ENCODE data around the gene E2F4. TPM values are rescaled to one million over a fixed set of nuclear protein-coding genes. Genes with fewer than 3 reads are reported as not detected.
A peak's percentile ranks its signal among the peaks of the same experiment; 100 is the strongest.

The E2F4 gene
- total RNA-seq, 1 donor from 2014 or later, result 43.4 TPM

DNA sequence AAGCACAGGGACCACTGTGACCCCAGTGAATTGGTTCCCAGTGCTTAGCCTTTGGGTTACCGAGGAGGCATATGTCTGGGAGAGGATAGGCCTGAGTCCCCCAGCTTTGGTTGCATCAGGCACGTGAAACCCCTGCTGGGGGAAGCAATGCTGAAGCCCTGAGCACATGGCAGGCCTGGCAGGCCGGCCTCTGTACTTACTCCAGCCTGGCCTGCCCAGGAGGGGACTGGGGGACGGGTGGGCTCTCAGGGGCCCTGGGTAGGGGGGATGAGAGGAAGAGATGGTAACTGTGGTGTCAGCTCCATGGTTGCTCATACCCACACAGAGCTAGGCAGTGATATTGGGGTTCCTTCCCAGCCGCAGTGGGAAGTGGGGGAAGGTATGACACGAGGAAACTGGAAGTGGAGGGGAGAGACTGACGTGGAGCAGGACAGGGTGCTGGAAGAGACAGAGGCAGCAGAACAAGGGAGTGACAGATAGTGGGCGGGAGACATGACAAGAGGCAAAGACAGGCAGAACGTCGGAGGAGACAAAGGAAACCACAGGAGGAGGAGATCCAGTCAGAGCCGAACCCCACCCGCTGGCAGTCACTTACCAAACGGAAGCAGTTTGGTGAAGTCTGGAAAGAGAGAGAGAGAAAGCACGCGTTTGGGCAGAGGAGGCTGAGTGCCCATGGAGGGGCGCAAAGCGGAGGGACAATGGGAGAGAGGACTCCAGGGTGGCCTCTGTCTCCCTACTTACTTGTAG lies 44.0 kb downstream of the E2F4 start:
- H3K27ac Mint-ChIP-seq (ENCODE audit: unreplicated experiment), result peak overlapping the region; percentile 54
- no peak overlapping the region for H3K4me3 Mint-ChIP-seq (ENCODE audit: unreplicated experiment)
- TF ChIP-seq, protein P1, sequence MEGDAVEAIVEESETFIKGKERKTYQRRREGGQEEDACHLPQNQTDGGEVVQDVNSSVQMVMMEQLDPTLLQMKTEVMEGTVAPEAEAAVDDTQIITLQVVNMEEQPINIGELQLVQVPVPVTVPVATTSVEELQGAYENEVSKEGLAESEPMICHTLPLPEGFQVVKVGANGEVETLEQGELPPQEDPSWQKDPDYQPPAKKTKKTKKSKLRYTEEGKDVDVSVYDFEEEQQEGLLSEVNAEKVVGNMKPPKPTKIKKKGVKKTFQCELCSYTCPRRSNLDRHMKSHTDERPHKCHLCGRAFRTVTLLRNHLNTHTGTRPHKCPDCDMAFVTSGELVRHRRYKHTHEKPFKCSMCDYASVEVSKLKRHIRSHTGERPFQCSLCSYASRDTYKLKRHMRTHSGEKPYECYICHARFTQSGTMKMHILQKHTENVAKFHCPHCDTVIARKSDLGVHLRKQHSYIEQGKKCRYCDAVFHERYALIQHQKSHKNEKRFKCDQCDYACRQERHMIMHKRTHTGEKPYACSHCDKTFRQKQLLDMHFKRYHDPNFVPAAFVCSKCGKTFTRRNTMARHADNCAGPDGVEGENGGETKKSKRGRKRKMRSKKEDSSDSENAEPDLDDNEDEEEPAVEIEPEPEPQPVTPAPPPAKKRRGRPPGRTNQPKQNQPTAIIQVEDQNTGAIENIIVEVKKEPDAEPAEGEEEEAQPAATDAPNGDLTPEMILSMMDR (IDR thresholded peaks at IDR 0.05), result no peak
- H3K27me3 Mint-ChIP-seq (ENCODE audit: unreplicated experiment), result no peaks in the 10 kb centered on the region
- H3K9me3 Mint-ChIP-seq (ENCODE audit: unreplicated experiment), result no peaks in the 10 kb centered on the region
- DNase-seq (ENCODE audit: extremely low spot score, unreplicated experiment), result no peak
- H3K4me1 Mint-ChIP-seq (ENCODE audit: unreplicated experiment), result peaks cover 12% of the 10 kb centered on the region
- peaks cover 29% of the 10 kb centered on the region for H3K36me3 Mint-ChIP-seq (ENCODE audit: unreplicated experiment)

- H3K4me1 Mint-ChIP-seq (ENCODE audit: unreplicated experiment), result peaks cover 20% of the 10 kb centered on the region
- no peaks in the 10 kb centered on the region for H3K9me3 Mint-ChIP-seq (ENCODE audit: unreplicated experiment)
- TF ChIP-seq, protein P1 (IDR thresholded peaks at IDR 0.05), result no peak
- no peak for DNase-seq (ENCODE audit: extremely low spot score, unreplicated experiment)
- no peak overlapping the region for H3K4me3 Mint-ChIP-seq (ENCODE audit: unreplicated experiment)
- no peaks in the 10 kb centered on the region for H3K27me3 Mint-ChIP-seq (ENCODE audit: unreplicated experiment)
- peak overlapping the region; percentile 54 for H3K27ac Mint-ChIP-seq (ENCODE audit: unreplicated experiment)
- H3K36me3 Mint-ChIP-seq (ENCODE audit: unreplicated experiment), result peaks cover 29% of the 10 kb centered on the region
Observed at GRCh38 chr16:67236563-67237395, 44.8 kb downstream of the E2F4 start.

DNA sequence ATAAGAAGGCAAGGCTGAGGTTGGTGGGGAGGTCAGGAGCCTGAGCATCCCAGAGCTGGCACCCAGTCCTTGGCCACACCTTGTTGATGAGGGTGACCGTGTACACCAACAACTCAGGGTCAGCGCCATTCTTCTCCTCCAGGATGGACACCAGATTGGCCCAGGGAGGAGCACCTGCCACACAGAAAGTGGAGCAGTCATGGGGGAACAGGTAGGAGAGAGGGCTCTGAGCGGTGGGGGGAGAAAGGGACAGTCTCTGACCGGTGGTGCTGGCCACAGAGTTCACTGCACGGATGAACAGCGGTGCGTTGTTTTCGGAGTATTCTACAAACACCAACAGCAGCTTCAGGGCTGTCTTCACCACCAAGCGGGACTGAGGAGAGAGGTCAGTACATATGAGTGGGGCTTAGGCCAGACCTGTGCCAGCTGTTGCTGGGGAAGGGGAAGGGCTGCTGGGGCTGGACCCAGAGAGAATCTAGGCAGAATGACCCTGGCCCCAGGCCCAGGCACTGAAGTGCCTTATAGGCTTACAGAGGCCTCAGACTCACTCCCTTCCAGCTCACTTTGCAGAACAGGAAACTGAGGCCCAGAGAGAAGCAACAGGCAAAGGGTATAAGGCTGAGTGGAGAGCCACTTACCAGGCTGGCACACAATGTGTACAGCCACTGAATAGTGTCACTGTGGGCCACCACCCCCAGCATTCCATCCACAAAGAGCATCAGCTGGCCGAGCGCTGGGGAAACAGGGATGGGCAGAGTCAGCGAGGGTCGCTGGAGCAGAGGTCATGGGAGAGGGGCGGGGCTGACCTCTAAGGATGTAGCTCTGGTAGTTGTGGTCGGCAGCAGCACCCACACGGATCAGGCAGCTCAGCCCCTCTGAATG lies 45.7 kb downstream of the E2F4 start:
- Mint-ChIP-seq H3K4me3 (ENCODE audit: unreplicated experiment) (no peak overlapping the region), H3K27me3 (ENCODE audit: unreplicated experiment) (no peaks in the 10 kb centered on the region), H3K4me1 (ENCODE audit: unreplicated experiment) (peaks cover 27% of the 10 kb centered on the region), H3K9me3 (ENCODE audit: unreplicated experiment) (no peaks in the 10 kb centered on the region), H3K27ac (ENCODE audit: unreplicated experiment) (no peak overlapping the region), H3K36me3 (ENCODE audit: unreplicated experiment) (peaks cover 29% of the 10 kb centered on the region)
- TF ChIP-seq, protein P1 (IDR thresholded peaks at IDR 0.05), result no peak
- no peak for DNase-seq (ENCODE audit: extremely low spot score, unreplicated experiment)

- H3K27ac Mint-ChIP-seq (ENCODE audit: unreplicated experiment), result no peak overlapping the region
- H3K27me3 Mint-ChIP-seq (ENCODE audit: unreplicated experiment), result no peaks in the 10 kb centered on the region
- no peaks in the 10 kb centered on the region for H3K9me3 Mint-ChIP-seq (ENCODE audit: unreplicated experiment)
- H3K36me3 Mint-ChIP-seq (ENCODE audit: unreplicated experiment), result peaks cover 29% of the 10 kb centered on the region
- H3K4me1 Mint-ChIP-seq (ENCODE audit: unreplicated experiment), result peaks cover 28% of the 10 kb centered on the region
- TF ChIP-seq, protein P1 (IDR thresholded peaks at IDR 0.05), result no peak
- H3K4me3 Mint-ChIP-seq (ENCODE audit: unreplicated experiment), result no peak overlapping the region
- DNase-seq (ENCODE audit: extremely low spot score, unreplicated experiment), result no peak
Observed at GRCh38 chr16:67238278-67238575, 46.3 kb downstream of the E2F4 start.

Measured in osteocyte (in vitro differentiated cells).